ENCODE results near the gene CLEC2A.

DNA sequence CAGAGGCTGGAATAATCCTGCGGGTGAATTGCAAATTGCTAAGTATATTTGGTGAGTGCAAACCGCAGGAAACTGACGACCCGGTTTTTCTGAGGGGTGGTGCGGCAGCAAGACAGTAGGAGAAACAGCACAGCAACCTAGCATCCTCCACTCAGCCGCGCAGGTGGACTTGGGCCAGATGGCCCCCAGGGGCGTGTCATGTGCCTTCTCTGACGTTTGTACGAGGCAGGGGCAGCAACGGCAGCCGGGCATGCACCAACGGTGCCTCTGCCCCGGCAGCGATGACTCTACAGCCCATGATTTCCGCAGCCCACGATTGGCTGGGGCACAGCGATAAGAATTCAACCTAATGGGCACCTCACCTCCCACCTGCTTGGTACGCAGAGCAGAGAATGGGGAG, 11.1 kb upstream of the CLEC2A start:
- no peak for TF ChIP-seq CTCF (IDR thresholded peaks at IDR 0.05; ENCODE audit: extremely low read depth in 1 of 2, insufficient read depth in 1 of 2, low read depth in 1 of 2, low read length in 2 of 2)
- no peak for TF ChIP-seq EZH2 (IDR thresholded peaks at IDR 0.05; ENCODE audit: borderline replicate concordance, low read depth, low read length, severe bottlenecking)
- no peak for TF ChIP-seq GATA2 (IDR thresholded peaks at IDR 0.05; ENCODE audit: insufficient read depth, insufficient read length, low read depth, low read length)
- no peak for TF ChIP-seq POLR2AphosphoS5 (IDR thresholded peaks at IDR 0.05; ENCODE audit: insufficient read depth, low read depth, low read length)
- no peak for TF ChIP-seq MAX (IDR thresholded peaks at IDR 0.05; ENCODE audit: insufficient read depth, insufficient read length)
- TF ChIP-seq POLR2A (IDR thresholded peaks at IDR 0.05; ENCODE audit: low read depth, low read length), result no peak
- TF ChIP-seq JUN (IDR thresholded peaks at IDR 0.05; ENCODE audit: borderline replicate concordance, insufficient read depth, insufficient read length, low read depth), result no peak
- TF ChIP-seq MYC (IDR thresholded peaks at IDR 0.05; ENCODE audit: low read depth, low read length), result no peak
- TF ChIP-seq FOS (IDR thresholded peaks at IDR 0.05; ENCODE audit: borderline replicate concordance, insufficient read depth, low read length), result no peak
